ENCODE data around the gene ZFAND2A. TPM values are rescaled to one million over a fixed set of nuclear protein-coding genes. Genes with fewer than 3 reads are reported as not detected.
A peak's percentile ranks its signal among the peaks of the same experiment; 100 is the strongest.
"Not testable (repeated sequence)": the region's sequence is repeated elsewhere in the genome, so short reads cannot be mapped to it uniquely, and the experiment has no call there.

The ZFAND2A gene
- total RNA-seq, 4 donors from 2014 or later: 17.8 to 27.0 (median 22.3) TPM

DNA sequence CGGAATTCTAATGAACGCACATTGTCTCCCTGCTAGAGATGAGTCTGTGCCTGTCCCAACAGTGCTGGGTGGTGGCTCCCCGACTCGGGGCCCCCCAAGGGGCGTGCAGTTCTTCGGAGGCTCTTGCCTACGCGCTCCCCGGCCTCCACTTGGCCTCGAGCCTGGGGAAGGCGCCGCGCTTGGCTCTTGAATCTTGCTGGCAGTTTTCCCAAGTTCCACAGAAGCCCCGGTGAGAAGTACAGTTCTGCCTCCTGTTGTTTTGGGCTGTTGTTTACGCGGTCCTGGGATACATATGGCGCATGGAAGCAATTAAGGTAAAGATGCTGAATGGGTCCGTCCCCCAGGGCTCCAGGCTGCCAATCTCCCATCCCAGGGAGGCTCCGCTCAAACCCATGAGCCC is 40.0 kb upstream of the ZFAND2A start:
- no peaks in the 10 kb centered on the region for H3K4me1 ChIP-seq
- H3K4me3 ChIP-seq: no peak overlapping the region
- H3K27me3 ChIP-seq: peaks cover 70% of the 10 kb centered on the region
- no peak overlapping the region for H3K27ac ChIP-seq
- no peak for DNase-seq (ENCODE audit: low spot score in 2 of 2)
- H3K36me3 ChIP-seq: no peaks in the 10 kb centered on the region
- no peaks in the 10 kb centered on the region for H3K9me3 ChIP-seq
- TF ChIP-seq EP300 (IDR thresholded peaks at IDR 0.05) (no peak), POLR2A (IDR thresholded peaks at IDR 0.05) (no peak), POLR2AphosphoS5 (IDR thresholded peaks at IDR 0.05) (no peak)
- TF ChIP-seq, protein P1, sequence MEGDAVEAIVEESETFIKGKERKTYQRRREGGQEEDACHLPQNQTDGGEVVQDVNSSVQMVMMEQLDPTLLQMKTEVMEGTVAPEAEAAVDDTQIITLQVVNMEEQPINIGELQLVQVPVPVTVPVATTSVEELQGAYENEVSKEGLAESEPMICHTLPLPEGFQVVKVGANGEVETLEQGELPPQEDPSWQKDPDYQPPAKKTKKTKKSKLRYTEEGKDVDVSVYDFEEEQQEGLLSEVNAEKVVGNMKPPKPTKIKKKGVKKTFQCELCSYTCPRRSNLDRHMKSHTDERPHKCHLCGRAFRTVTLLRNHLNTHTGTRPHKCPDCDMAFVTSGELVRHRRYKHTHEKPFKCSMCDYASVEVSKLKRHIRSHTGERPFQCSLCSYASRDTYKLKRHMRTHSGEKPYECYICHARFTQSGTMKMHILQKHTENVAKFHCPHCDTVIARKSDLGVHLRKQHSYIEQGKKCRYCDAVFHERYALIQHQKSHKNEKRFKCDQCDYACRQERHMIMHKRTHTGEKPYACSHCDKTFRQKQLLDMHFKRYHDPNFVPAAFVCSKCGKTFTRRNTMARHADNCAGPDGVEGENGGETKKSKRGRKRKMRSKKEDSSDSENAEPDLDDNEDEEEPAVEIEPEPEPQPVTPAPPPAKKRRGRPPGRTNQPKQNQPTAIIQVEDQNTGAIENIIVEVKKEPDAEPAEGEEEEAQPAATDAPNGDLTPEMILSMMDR (IDR thresholded peaks at IDR 0.05): no peak
- WGBS: 37% methylated on average over 18 of the region's 19 CpGs

DNA sequence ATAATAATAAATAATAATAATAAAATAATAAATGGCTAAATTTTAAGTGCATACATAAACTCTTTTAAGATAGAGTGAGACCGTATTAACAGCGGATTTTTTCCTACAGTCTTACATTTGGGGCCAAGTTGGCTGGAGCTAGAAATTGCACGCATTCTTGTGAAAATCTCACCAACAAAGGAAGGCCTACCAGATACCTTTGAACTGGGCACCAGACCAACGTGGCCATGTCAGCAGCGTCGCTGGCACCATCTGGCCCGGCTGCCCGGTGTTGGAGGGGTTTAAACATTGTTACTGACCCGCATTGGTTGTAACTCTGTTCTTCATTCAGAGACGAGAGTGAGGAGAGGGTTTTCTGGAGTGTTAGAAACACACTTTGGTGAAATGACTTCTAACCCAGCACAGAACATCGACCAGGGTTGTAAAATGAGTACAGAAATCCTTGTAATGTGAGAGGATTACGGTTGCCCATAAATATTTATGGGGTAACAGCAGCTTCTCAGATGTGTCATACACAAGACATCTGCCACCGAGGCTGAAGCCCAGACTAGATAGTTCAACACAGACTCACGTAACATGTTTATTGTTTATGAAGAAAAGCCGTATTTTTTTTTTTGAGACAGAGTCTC is 38.1 kb upstream of the ZFAND2A start:
- WGBS: 30% methylated on average over 15 of the region's 15 CpGs

DNA sequence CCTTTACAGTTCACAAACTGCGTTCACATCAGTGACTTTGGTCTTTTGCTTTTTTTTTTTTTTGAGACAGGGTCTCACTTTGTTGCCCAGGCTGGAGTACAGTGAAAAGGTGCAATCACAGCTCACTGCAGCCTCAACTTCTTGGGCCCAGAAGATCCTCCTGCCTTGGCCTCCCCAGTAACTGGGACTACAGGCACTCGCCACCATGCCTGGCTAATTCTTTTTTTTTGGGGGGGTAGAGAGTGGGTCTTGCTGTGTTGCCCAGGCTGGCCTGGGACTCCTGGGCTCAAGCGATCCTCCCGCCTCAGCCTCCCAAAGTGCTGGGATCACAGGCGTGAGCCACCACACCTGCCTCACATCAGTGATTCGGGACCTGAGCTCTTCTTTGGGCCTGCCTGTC is 37.0 kb upstream of the ZFAND2A start:
- TF ChIP-seq POLR2A (IDR thresholded peaks at IDR 0.05): no peak
- TF ChIP-seq, protein P1 (IDR thresholded peaks at IDR 0.05): no peak
- TF ChIP-seq EP300 (IDR thresholded peaks at IDR 0.05): no peak
- TF ChIP-seq POLR2AphosphoS5 (IDR thresholded peaks at IDR 0.05): no peak
- WGBS: 93% methylated on average over 6 of the region's 6 CpGs
- Histone ChIP-seq H3K36me3 (no peaks in the 10 kb centered on the region), H3K27me3 (peaks cover 88% of the 10 kb centered on the region), H3K4me3 (no peak overlapping the region), H3K27ac (no peak overlapping the region), H3K9me3 (no peaks in the 10 kb centered on the region), H3K4me1 (no peaks in the 10 kb centered on the region)
- no peak for DNase-seq (ENCODE audit: low spot score in 2 of 2)

More for the DNA sequence above, 38.1 kb upstream of the ZFAND2A start:
- peaks cover 86% of the 10 kb centered on the region for H3K27me3 ChIP-seq
- TF ChIP-seq POLR2A (IDR thresholded peaks at IDR 0.05): no peak
- TF ChIP-seq, protein P1 (IDR thresholded peaks at IDR 0.05): no peak
- no peak for TF ChIP-seq EP300 (IDR thresholded peaks at IDR 0.05)
- no peak for TF ChIP-seq POLR2AphosphoS5 (IDR thresholded peaks at IDR 0.05)
- H3K27ac ChIP-seq: no peak overlapping the region
- DNase-seq (ENCODE audit: low spot score in 2 of 2): no peak
- H3K4me1 ChIP-seq: no peaks in the 10 kb centered on the region
- H3K4me3 ChIP-seq: no peak overlapping the region
- H3K36me3 ChIP-seq: no peaks in the 10 kb centered on the region
- no peaks in the 10 kb centered on the region for H3K9me3 ChIP-seq

DNA sequence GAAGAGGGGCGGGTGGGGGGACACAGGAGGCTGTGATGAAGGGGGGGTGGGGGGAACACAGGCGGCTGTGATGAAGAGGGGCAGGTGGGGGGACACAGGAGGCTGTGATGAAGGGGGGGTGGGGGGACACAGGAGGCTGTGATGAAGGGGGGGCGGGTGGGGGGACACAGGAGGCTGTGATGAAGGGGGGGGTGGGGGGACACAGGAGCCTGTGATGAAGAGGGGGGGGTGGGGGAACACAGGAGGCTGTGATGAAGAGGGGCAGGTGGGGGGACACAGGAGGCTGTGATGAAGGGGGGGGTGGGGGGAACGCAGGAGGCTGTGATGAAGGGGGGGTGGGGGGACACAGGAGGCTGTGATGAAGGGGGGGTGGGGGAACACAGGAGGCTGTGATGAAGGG is 36.4 kb upstream of the ZFAND2A start:
- not testable (repeated sequence) for H3K36me3 ChIP-seq; H3K4me3 ChIP-seq; DNase-seq (ENCODE audit: low spot score in 2 of 2); H3K4me1 ChIP-seq; H3K27ac ChIP-seq; H3K9me3 ChIP-seq
- peaks cover 88% of the 10 kb centered on the region for H3K27me3 ChIP-seq
- no CpG with 5 or more reads among the region's 4 CpGs for WGBS

DNA sequence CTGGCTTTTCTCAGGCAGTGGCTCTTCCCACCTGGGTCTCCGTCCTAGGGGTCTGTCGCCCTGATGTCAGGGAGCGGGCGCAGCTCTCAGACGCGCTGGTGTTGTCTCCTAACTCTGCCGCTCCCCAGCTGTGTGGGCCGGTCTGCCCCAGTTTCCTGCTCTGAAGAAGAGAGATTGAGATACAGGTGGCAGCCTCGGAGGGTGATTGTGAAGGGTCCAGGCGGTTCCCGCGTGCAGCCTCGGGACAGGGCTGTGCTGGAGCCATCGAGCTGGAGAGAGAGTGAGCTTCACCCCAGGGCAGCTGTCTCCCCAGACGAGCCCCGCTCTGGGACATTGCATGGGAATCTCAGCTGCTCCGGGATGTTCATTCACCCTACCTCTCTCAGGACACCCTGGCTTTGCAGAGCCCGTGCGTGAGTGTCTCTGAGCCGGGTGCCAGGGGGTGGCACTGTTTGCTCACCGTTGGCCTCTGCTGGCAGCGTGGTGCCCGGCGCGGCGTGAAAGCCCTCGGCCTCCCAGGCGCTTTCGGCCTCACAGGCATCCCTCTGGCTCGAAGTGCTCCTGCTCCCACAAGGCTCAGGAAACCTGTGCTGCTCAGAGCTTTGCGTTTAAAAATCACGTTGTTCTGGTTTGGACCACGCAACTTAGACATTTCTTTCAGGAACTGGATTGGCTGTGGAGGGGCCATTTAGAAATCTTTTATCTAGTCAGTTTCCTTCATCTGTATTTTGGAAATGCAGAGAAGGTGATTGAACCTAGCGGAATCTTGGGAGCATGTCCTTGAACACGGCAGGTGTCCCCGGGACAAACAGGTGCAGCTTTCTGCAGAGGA is 33.8 kb upstream of the ZFAND2A start:
- Histone ChIP-seq H3K4me1 (no peaks in the 10 kb centered on the region), H3K36me3 (no peaks in the 10 kb centered on the region), H3K27ac (no peak overlapping the region), H3K27me3 (peaks cover 83% of the 10 kb centered on the region), H3K4me3 (no peak overlapping the region), H3K9me3 (no peaks in the 10 kb centered on the region)
- no peak for TF ChIP-seq POLR2AphosphoS5 (IDR thresholded peaks at IDR 0.05)
- TF ChIP-seq, protein P1 (IDR thresholded peaks at IDR 0.05): peak in 1 of 2 donors; percentile 34
- no peak for DNase-seq (ENCODE audit: low spot score in 2 of 2)
- WGBS: 37% methylated on average over 8 of the region's 36 CpGs

All from suprapubic skin (tissue), 4 donors.